Mesothelial cell of epicardium (in vitro differentiated cells): ENCODE results near the gene SLC9C1. TPM values are rescaled to one million over a fixed set of nuclear protein-coding genes. Genes with fewer than 3 reads are reported as not detected.

Experiments used
- DNase-seq, 2 experiments: peaks; one replicate each; pipeline ENCODE4 v3.0.0; 2021; ENCODE audit warnings: low spot score in 2 of 2; ENCODE audit not compliant: unreplicated experiment in 2 of 2
- H3K27ac Mint-ChIP-seq: 2 replicates; pipeline ENCODE4 v1.8.0; 2021; ENCODE audit warnings: mixed read lengths
- H3K27me3 Mint-ChIP-seq: 2 replicates; pipeline ENCODE4 v1.8.0; 2021; ENCODE audit warnings: low read depth, mixed read lengths
- H3K36me3 Mint-ChIP-seq: 2 replicates; pipeline ENCODE4 v1.8.0; 2021; ENCODE audit warnings: mixed read lengths
- H3K4me1 Mint-ChIP-seq: 2 replicates; pipeline ENCODE4 v1.8.0; 2021; ENCODE audit warnings: mixed read lengths
- H3K4me3 Mint-ChIP-seq: 2 replicates; pipeline ENCODE4 v1.8.0; 2021; ENCODE audit warnings: mild to moderate bottlenecking, moderate library complexity, mixed read lengths
- H3K9me3 Mint-ChIP-seq: 2 replicates; pipeline ENCODE4 v1.8.0; 2021; ENCODE audit warnings: mixed read lengths
- total RNA-seq: library from RNA; stranded (reverse); gene quantifications from 3 replicates; pipeline ENCODE4 v1.2.1, GENCODE V29; 2021
- TF ChIP-seq, protein P1 (sequence below): fragments of 200-600 bp; sonication (generic); IDR thresholded peaks from one replicate; pipeline ENCODE4 v1.5.0; 2021; ENCODE audit warnings: antibody characterized with exemption; ENCODE audit not compliant: unreplicated experiment

The SLC9C1 gene
- total RNA-seq, 1 donor from 2014 or later, result 0.69 TPM

- Mint-ChIP-seq H3K27me3 (no peaks in the 10 kb centered on the region), H3K36me3 (peaks cover 4% of the 10 kb centered on the region), H3K27ac (no peak overlapping the region), H3K9me3 (peaks cover 11% of the 10 kb centered on the region), H3K4me3 (no peak overlapping the region), H3K4me1 (peaks cover 11% of the 10 kb centered on the region)
- TF ChIP-seq, protein P1, sequence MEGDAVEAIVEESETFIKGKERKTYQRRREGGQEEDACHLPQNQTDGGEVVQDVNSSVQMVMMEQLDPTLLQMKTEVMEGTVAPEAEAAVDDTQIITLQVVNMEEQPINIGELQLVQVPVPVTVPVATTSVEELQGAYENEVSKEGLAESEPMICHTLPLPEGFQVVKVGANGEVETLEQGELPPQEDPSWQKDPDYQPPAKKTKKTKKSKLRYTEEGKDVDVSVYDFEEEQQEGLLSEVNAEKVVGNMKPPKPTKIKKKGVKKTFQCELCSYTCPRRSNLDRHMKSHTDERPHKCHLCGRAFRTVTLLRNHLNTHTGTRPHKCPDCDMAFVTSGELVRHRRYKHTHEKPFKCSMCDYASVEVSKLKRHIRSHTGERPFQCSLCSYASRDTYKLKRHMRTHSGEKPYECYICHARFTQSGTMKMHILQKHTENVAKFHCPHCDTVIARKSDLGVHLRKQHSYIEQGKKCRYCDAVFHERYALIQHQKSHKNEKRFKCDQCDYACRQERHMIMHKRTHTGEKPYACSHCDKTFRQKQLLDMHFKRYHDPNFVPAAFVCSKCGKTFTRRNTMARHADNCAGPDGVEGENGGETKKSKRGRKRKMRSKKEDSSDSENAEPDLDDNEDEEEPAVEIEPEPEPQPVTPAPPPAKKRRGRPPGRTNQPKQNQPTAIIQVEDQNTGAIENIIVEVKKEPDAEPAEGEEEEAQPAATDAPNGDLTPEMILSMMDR, result no peak
- DNase-seq, result no peak
These were observed 5.0 kb downstream of the SLC9C1 start for GRCh38 chr3:112289011-112289410.

- H3K27ac Mint-ChIP-seq, result no peak overlapping the region
- TF ChIP-seq, protein P1, result no peak
- no peak overlapping the region for H3K4me3 Mint-ChIP-seq
- no peak for DNase-seq
- no peaks in the 10 kb centered on the region for H3K9me3 Mint-ChIP-seq
- H3K36me3 Mint-ChIP-seq, result no peaks in the 10 kb centered on the region
- H3K27me3 Mint-ChIP-seq, result no peaks in the 10 kb centered on the region
- H3K4me1 Mint-ChIP-seq, result peaks cover 6% of the 10 kb centered on the region
These were observed 13.8 kb downstream of the SLC9C1 start for GRCh38 chr3:112280266-112280665.

DNA sequence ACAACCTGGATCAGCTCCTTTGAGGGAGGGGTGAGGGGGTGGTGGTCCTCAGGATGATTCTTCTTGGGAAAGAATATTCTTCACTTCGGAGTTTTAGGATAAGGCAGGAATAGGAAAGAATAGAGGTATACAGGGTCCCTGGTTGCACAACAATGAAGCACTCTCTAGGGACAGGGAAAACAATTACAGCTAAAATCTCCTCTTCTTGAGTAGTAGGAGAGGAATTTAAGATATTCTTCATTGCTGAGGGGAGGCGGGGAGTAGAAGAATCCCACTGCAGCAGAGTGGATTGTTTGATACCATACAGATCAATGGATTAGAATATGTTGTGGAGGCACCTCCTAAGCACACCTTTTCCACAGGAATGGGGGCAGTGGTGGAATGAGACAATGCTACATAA is 20.5 kb downstream of the SLC9C1 start:
- no peak for DNase-seq
- H3K27me3 Mint-ChIP-seq, result no peaks in the 10 kb centered on the region
- H3K9me3 Mint-ChIP-seq, result no peaks in the 10 kb centered on the region
- TF ChIP-seq, protein P1, result no peak
- no peaks in the 10 kb centered on the region for H3K4me1 Mint-ChIP-seq
- H3K36me3 Mint-ChIP-seq, result no peaks in the 10 kb centered on the region
- H3K4me3 Mint-ChIP-seq, result no peak overlapping the region
- H3K27ac Mint-ChIP-seq, result no peak overlapping the region

DNA sequence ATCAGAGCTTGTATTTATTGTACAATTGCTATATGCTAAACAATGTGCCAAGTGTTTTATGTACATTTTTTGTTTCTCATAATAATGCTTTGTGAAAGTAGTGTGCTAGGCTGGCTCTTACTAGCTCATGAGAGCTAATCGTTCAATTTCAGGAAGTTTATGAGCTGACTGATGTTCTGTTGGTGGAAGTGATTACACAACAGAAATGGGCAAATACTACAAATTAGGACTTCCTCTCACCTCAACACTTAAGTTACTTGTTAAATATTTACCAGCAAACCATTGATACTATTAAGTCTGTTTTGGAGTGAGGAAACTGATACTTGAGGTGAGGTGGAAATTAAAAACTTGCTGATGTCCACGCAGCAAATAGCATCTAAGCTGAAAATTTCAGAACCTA is 32.3 kb downstream of the SLC9C1 start:
- H3K4me1 Mint-ChIP-seq, result no peaks in the 10 kb centered on the region
- no peak overlapping the region for H3K27ac Mint-ChIP-seq
- TF ChIP-seq, protein P1, result no peak
- no peak for DNase-seq
- peaks cover 4% of the 10 kb centered on the region for H3K27me3 Mint-ChIP-seq
- H3K4me3 Mint-ChIP-seq, result no peak overlapping the region
- peaks cover 14% of the 10 kb centered on the region for H3K9me3 Mint-ChIP-seq
- H3K36me3 Mint-ChIP-seq, result no peaks in the 10 kb centered on the region

- H3K36me3 Mint-ChIP-seq, result peaks cover 2% of the 10 kb centered on the region
- no peaks in the 10 kb centered on the region for H3K4me1 Mint-ChIP-seq
- H3K9me3 Mint-ChIP-seq, result peaks cover 26% of the 10 kb centered on the region
- TF ChIP-seq, protein P1, result no peak
- no peak overlapping the region for H3K4me3 Mint-ChIP-seq
- no peak overlapping the region for H3K27ac Mint-ChIP-seq
- peaks cover 7% of the 10 kb centered on the region for H3K27me3 Mint-ChIP-seq
- no peak for DNase-seq
These were observed 33.5 kb downstream of the SLC9C1 start for GRCh38 chr3:112260563-112260962.

- DNase-seq, result no peak
- peaks cover 13% of the 10 kb centered on the region for H3K27me3 Mint-ChIP-seq
- H3K4me1 Mint-ChIP-seq, result no peaks in the 10 kb centered on the region
- H3K9me3 Mint-ChIP-seq, result peaks cover 46% of the 10 kb centered on the region
- H3K36me3 Mint-ChIP-seq, result peaks cover 6% of the 10 kb centered on the region
- H3K27ac Mint-ChIP-seq, result no peak overlapping the region
- TF ChIP-seq, protein P1, result no peak
- no peak overlapping the region for H3K4me3 Mint-ChIP-seq
These were observed 40.6 kb downstream of the SLC9C1 start for GRCh38 chr3:112253301-112253971.
